ENCODE data around the gene AXL.

GRCh38 chr19:41264581-41265394, 45.8 kb downstream of the AXL start:
- peak; percentile 63; the same call in 1 of the 2 replicates for TF ChIP-seq POLR2AphosphoS5 (IDR thresholded peaks at IDR 0.05; ENCODE audit: low read depth, low read length)
- peak; percentile 47 for TF ChIP-seq POLR2A (IDR thresholded peaks at IDR 0.05; ENCODE audit: low read depth, low read length)
- TF ChIP-seq TAF1 (IDR thresholded peaks at IDR 0.05; ENCODE audit: borderline replicate concordance, low read depth, low read length) = peak; percentile 46; the same call in 1 of the 2 replicates

Measured in GM12892 (cell line).